HL-60 (cell line): ENCODE measurements around the gene PACRG.
"Not testable (repeated sequence)": the region's sequence is repeated elsewhere in the genome, so short reads cannot be mapped to it uniquely, and the experiment has no call there.

ENCODE experiments used
- DNase-seq, 2 experiments: peaks; one replicate each; pipeline ENCODE4 v3.0.0-alpha.2; 2010 to 2020; ENCODE audit warnings: low read depth in 1 of 2, low spot score in 1 of 2
- H3K27ac ChIP-seq: fragments of 250-450 bp; sonication (Bioruptor Pico); replicated peaks from 2 replicates; pipeline ENCODE4 v1.5.1; 2020; ENCODE audit warnings: mild to moderate bottlenecking, moderate library complexity
- H3K27me3 ChIP-seq: fragments of 250-450 bp; sonication (Bioruptor Pico); 2 replicates; pipeline ENCODE4 v1.5.1; 2021; ENCODE audit warnings: mild to moderate bottlenecking, moderate library complexity; ENCODE audit not compliant: insufficient read depth, poor library complexity, severe bottlenecking
- H3K4me3 ChIP-seq: replicated peaks from 2 replicates; pipeline ENCODE4 v1.5.1; 2011; ENCODE audit warnings: mild to moderate bottlenecking, control low read depth, low read length; ENCODE audit not compliant: insufficient read depth
- GABPA ChIP-seq: IDR thresholded peaks from 2 replicates; pipeline ENCODE4 v1.6.1; 2012; ENCODE audit warnings: low read depth
- POLR2AphosphoS5 ChIP-seq: IDR thresholded peaks from 2 replicates; pipeline ENCODE4 v1.6.1; 2012; ENCODE audit warnings: low read depth
- SPI1 ChIP-seq: IDR thresholded peaks from 2 replicates; pipeline ENCODE4 v1.6.1; 2012; ENCODE audit warnings: low read depth, mild to moderate bottlenecking, borderline replicate concordance
- TF ChIP-seq, protein P1 (sequence below): IDR thresholded peaks from one replicate; pipeline ENCODE4 v1.5.1; 2011; ENCODE audit warnings: low read length, control low read depth, inconsistent platforms; ENCODE audit not compliant: insufficient read depth
- TF ChIP-seq, protein P2 (sequence below): IDR thresholded peaks from 2 replicates; pipeline ENCODE4 v1.6.1; 2012; ENCODE audit warnings: low read depth; ENCODE audit not compliant: insufficient replicate concordance

The PACRG gene

DNA sequence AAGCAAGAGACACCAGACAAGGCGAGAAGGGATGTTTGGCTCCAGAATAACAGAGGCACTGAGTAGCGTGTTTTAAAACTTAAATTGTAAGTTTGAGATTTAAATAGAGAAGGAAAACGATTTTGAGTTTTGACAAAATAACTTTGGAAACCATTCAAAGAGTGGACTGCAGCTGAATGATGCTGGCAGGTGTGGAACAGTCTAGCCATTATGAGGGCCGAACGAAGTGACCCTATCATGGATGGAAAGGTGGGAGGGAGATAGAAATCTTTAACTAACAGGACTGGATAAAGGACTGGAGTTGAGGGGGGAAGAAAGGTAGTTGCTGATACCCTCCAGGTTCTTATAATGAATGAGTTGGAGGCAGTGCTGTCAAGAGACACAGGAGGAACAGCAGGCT, 248.4 kb downstream of the PACRG start:
- TF ChIP-seq, protein P1, sequence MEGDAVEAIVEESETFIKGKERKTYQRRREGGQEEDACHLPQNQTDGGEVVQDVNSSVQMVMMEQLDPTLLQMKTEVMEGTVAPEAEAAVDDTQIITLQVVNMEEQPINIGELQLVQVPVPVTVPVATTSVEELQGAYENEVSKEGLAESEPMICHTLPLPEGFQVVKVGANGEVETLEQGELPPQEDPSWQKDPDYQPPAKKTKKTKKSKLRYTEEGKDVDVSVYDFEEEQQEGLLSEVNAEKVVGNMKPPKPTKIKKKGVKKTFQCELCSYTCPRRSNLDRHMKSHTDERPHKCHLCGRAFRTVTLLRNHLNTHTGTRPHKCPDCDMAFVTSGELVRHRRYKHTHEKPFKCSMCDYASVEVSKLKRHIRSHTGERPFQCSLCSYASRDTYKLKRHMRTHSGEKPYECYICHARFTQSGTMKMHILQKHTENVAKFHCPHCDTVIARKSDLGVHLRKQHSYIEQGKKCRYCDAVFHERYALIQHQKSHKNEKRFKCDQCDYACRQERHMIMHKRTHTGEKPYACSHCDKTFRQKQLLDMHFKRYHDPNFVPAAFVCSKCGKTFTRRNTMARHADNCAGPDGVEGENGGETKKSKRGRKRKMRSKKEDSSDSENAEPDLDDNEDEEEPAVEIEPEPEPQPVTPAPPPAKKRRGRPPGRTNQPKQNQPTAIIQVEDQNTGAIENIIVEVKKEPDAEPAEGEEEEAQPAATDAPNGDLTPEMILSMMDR: no peak
- TF ChIP-seq POLR2AphosphoS5: no peak
- TF ChIP-seq, protein P2, sequence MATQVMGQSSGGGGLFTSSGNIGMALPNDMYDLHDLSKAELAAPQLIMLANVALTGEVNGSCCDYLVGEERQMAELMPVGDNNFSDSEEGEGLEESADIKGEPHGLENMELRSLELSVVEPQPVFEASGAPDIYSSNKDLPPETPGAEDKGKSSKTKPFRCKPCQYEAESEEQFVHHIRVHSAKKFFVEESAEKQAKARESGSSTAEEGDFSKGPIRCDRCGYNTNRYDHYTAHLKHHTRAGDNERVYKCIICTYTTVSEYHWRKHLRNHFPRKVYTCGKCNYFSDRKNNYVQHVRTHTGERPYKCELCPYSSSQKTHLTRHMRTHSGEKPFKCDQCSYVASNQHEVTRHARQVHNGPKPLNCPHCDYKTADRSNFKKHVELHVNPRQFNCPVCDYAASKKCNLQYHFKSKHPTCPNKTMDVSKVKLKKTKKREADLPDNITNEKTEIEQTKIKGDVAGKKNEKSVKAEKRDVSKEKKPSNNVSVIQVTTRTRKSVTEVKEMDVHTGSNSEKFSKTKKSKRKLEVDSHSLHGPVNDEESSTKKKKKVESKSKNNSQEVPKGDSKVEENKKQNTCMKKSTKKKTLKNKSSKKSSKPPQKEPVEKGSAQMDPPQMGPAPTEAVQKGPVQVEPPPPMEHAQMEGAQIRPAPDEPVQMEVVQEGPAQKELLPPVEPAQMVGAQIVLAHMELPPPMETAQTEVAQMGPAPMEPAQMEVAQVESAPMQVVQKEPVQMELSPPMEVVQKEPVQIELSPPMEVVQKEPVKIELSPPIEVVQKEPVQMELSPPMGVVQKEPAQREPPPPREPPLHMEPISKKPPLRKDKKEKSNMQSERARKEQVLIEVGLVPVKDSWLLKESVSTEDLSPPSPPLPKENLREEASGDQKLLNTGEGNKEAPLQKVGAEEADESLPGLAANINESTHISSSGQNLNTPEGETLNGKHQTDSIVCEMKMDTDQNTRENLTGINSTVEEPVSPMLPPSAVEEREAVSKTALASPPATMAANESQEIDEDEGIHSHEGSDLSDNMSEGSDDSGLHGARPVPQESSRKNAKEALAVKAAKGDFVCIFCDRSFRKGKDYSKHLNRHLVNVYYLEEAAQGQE: no peak
- TF ChIP-seq GABPA: no peak
- TF ChIP-seq SPI1: no peak
- no peak for DNase-seq
- no peak overlapping the region for H3K27ac ChIP-seq
- H3K27me3 ChIP-seq: no peaks in the 10 kb centered on the region
- no peak overlapping the region for H3K4me3 ChIP-seq

DNA sequence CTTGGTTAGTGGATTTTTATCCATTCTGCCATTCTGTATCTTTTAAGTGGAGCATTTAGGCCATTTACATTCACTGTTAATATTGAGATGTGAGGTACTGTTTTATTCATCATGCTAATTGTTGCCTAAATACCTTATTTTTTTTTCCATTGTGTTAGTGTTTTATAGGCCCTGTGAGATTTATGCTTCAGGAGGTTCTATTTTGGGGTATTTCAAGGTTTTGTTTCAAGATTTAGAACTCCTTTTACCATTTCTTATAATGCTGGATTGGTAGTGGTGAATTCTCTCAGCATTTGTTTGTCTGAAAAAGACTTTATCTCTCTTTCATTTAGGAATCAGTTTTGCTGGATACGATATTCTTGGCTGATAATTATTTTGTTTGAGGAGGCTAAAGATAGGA, 255.5 kb downstream of the PACRG start:
- DNase-seq, H3K4me3 ChIP-seq, H3K27ac ChIP-seq, H3K27me3 ChIP-seq: not testable (repeated sequence)

DNA sequence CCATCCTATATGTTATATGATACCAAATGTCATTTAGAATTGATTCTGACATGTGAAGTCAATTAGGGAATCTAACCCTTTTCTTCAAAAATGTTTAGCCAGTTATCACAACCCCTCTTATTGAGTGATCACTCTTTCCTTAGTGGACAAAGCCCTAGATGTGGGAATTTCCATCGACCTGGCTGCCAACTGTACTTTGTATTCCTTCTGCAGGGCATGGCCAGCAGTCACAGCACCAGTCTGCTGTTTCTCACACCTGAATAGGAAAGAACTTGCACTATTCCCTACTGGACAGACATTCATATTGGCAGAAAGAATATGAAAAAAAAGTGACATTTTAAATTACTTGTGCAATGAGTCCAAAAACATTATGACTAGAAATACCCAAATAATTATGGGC, 271.0 kb downstream of the PACRG start:
- Histone ChIP-seq H3K27ac (no peak overlapping the region), H3K4me3 (no peak overlapping the region), H3K27me3 (no peaks in the 10 kb centered on the region)
- TF ChIP-seq SPI1: no peak
- TF ChIP-seq POLR2AphosphoS5: no peak
- TF ChIP-seq, protein P2: no peak
- no peak for TF ChIP-seq GABPA
- TF ChIP-seq, protein P1: no peak
- DNase-seq: no peak

DNA sequence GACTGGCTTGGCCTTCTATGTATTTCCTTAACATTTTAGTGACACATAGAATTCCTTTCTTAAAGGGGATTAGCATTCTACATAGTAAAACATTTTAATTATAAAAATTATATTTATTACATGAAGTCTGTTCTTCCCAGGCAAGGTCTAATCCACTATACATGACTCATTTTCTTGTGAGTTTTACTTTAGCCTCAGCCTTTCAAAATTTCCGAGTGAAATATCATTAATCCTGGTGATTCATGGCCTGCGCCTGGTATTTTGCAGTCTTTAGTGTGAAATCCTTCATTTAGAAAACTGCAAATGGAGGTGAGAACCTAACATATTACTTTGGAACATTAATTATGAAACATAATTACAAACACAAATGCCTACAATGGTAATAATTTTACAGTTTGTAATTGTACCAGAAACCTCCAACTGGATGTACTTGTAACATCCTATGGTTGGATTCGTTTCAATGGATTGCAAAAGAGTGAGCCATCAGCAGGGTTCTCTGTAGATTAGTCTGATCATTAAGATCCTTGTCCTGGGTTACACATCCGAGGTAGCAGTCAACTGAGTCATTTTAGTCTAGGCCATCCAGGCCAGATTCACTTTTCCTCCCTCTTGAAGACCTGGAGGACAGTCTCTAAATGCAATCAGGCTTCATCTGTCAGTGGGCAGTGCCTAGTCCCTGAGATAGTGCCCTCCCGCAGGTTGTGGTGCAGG, 272.0 kb downstream of the PACRG start:
- Histone ChIP-seq H3K4me3 (no peak overlapping the region), H3K27me3 (no peaks in the 10 kb centered on the region), H3K27ac (no peak overlapping the region)
- DNase-seq: no peak
- TF ChIP-seq, protein P2: no peak
- TF ChIP-seq GABPA (no peak), POLR2AphosphoS5 (no peak), SPI1 (no peak)
- TF ChIP-seq, protein P1: no peak
